Gastrocnemius medialis (tissue), 4 donors: ENCODE data around the gene CDC14C.

ENCODE experiments used
- POLR2A ChIP-seq, 2 donors: fragments of 450-650 bp; IDR thresholded peaks; one replicate each; pipeline ENCODE4 v1.6.1; 2017; ENCODE audit warnings: antibody characterized with exemption in 2 of 2, mild to moderate bottlenecking in 2 of 2, moderate library complexity in 2 of 2
- TF ChIP-seq, protein P1 (sequence below), 5 experiments: fragments of 450-650 bp in 3 of 5; fragments of 200-600 bp in 2 of 5; sonication (generic) in 2 of 5; IDR thresholded peaks in 4 of 5; conservative IDR thresholded peaks in 1 of 5; 1 replicate in 4 of 5; 2 replicates in 1 of 5; pipeline ENCODE4 v1.5.1; 2016 to 2019; ENCODE audit warnings: antibody characterized with exemption in 5 of 5, mild to moderate bottlenecking in 3 of 5, moderate library complexity in 3 of 5

DNA sequence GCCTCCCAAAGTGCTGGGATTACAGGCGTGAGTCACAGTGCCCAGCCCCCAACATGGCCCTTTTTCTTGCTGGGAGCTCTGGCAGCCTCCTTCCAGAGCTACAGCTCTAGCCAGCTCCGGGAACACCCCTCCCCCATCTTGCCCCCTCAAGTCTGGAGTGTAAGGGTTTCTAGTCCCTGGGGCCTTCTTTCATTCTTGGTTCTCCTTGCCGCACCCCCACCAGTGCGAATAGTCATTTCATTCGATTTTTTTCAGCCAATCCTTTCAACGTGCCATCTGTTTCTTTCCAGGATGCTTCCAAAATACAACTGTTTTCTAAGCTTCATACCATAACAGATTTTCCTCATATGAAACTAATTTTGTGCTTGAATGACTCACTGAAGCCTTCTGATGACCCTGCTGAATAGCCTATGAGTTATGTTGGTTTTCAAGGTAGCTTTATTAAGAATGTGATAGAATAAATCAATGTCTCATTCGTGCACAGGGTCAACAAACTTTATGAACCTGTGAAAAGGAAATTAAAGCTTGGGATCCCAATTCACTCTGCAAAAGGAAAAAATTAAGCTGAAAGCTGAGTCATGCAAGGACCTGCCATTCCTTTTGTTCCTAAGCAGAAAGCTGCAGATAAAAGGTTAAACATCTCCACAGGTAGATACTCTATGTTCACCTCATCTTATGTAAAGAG is 38.6 kb downstream of the CDC14C start:
- TF ChIP-seq, protein P1, sequence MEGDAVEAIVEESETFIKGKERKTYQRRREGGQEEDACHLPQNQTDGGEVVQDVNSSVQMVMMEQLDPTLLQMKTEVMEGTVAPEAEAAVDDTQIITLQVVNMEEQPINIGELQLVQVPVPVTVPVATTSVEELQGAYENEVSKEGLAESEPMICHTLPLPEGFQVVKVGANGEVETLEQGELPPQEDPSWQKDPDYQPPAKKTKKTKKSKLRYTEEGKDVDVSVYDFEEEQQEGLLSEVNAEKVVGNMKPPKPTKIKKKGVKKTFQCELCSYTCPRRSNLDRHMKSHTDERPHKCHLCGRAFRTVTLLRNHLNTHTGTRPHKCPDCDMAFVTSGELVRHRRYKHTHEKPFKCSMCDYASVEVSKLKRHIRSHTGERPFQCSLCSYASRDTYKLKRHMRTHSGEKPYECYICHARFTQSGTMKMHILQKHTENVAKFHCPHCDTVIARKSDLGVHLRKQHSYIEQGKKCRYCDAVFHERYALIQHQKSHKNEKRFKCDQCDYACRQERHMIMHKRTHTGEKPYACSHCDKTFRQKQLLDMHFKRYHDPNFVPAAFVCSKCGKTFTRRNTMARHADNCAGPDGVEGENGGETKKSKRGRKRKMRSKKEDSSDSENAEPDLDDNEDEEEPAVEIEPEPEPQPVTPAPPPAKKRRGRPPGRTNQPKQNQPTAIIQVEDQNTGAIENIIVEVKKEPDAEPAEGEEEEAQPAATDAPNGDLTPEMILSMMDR (IDR thresholded peaks at IDR 0.05 in 4 of 5, conservative IDR thresholded peaks at IDR 0.05 in 1 of 5): no peak
- TF ChIP-seq POLR2A (IDR thresholded peaks at IDR 0.05): no peak
